Neural crest cell (in vitro differentiated cells): ENCODE results near the gene FOXP2. TPM values are rescaled to one million over a fixed set of nuclear protein-coding genes. Genes with fewer than 3 reads are reported as not detected.
"Not testable (repeated sequence)": the region's sequence is repeated elsewhere in the genome, so short reads cannot be mapped to it uniquely, and the experiment has no call there.

Experiments used
- DNase-seq: peaks from one replicate; pipeline ENCODE4 v3.0.0; 2021; ENCODE audit warnings: low read depth, mixed read lengths, low spot score
- H3K27ac Mint-ChIP-seq: one replicate; pipeline ENCODE4 v1.8.0; 2021; ENCODE audit warnings: mild to moderate bottlenecking, mixed read lengths; ENCODE audit not compliant: unreplicated experiment
- H3K27me3 Mint-ChIP-seq: 2 replicates; pipeline ENCODE4 v1.8.0; 2021; ENCODE audit warnings: low read depth, mild to moderate bottlenecking, mixed read lengths
- H3K36me3 Mint-ChIP-seq: 2 replicates; pipeline ENCODE4 v1.8.0; 2021; ENCODE audit warnings: low read depth, mild to moderate bottlenecking, mixed read lengths
- H3K4me1 Mint-ChIP-seq: 2 replicates; pipeline ENCODE4 v1.8.0; 2021; ENCODE audit warnings: mixed read lengths
- H3K4me3 Mint-ChIP-seq: one replicate; pipeline ENCODE4 v1.8.0; 2021; ENCODE audit warnings: mild to moderate bottlenecking, mixed read lengths
- H3K9me3 Mint-ChIP-seq: 2 replicates; pipeline ENCODE4 v1.8.0; 2021; ENCODE audit warnings: mixed read lengths
- CTCF ChIP-seq: fragments of 200-600 bp; sonication (generic); conservative IDR thresholded peaks from 2 replicates; pipeline ENCODE4 v1.5.0; 2021; ENCODE audit warnings: antibody characterized with exemption, mild to moderate bottlenecking
- total RNA-seq: library from RNA; stranded (reverse); gene quantifications from 2 replicates; pipeline ENCODE4 v1.2.1, GENCODE V29; 2021

Gene FOXP2
- total RNA-seq, 1 donor from 2014 or later = 7.1 TPM

GRCh38 chr7:114540291-114540690 is 125.7 kb downstream of the FOXP2 start:
- peaks cover 19% of the 10 kb centered on the region for H3K4me1 Mint-ChIP-seq
- TF ChIP-seq CTCF = no peak
- H3K9me3 Mint-ChIP-seq = no peaks in the 10 kb centered on the region
- DNase-seq = no peak
- no peaks in the 10 kb centered on the region for H3K36me3 Mint-ChIP-seq
- no peaks in the 10 kb centered on the region for H3K27me3 Mint-ChIP-seq
- no peak overlapping the region for H3K27ac Mint-ChIP-seq
- H3K4me3 Mint-ChIP-seq = no peak overlapping the region

- H3K4me3 Mint-ChIP-seq, H3K9me3 Mint-ChIP-seq, H3K27me3 Mint-ChIP-seq, H3K4me1 Mint-ChIP-seq, H3K27ac Mint-ChIP-seq, DNase-seq, H3K36me3 Mint-ChIP-seq: not testable (repeated sequence)
Measured at GRCh38 chr7:114547346-114547745, 132.7 kb downstream of the FOXP2 start.

- no peak overlapping the region for H3K4me3 Mint-ChIP-seq
- H3K27me3 Mint-ChIP-seq = no peaks in the 10 kb centered on the region
- no peak for DNase-seq
- no peaks in the 10 kb centered on the region for H3K36me3 Mint-ChIP-seq
- peaks cover 2% of the 10 kb centered on the region for H3K9me3 Mint-ChIP-seq
- no peak for TF ChIP-seq CTCF
- H3K4me1 Mint-ChIP-seq = no peaks in the 10 kb centered on the region
- H3K27ac Mint-ChIP-seq = no peak overlapping the region
Measured at GRCh38 chr7:114548081-114548980, 133.7 kb downstream of the FOXP2 start.

GRCh38 chr7:114554781-114555537 is 140.3 kb downstream of the FOXP2 start:
- DNase-seq = no peak
- peaks cover 2% of the 10 kb centered on the region for H3K9me3 Mint-ChIP-seq

GRCh38 chr7:114567416-114567815 is 152.8 kb downstream of the FOXP2 start:
- H3K27ac Mint-ChIP-seq = no peak overlapping the region
- DNase-seq = no peak
- no peak for TF ChIP-seq CTCF
- H3K4me3 Mint-ChIP-seq = no peak overlapping the region
- H3K36me3 Mint-ChIP-seq = no peaks in the 10 kb centered on the region
- no peaks in the 10 kb centered on the region for H3K4me1 Mint-ChIP-seq
- H3K9me3 Mint-ChIP-seq = no peaks in the 10 kb centered on the region
- H3K27me3 Mint-ChIP-seq = no peaks in the 10 kb centered on the region

More at GRCh38 chr7:114554781-114555537, 140.3 kb downstream of the FOXP2 start:
- Mint-ChIP-seq H3K4me1 (no peaks in the 10 kb centered on the region), H3K4me3 (no peak overlapping the region), H3K27me3 (no peaks in the 10 kb centered on the region), H3K36me3 (no peaks in the 10 kb centered on the region), H3K27ac (no peak overlapping the region)
- TF ChIP-seq CTCF = no peak

GRCh38 chr7:114569220-114569619 is 154.6 kb downstream of the FOXP2 start:
- no peaks in the 10 kb centered on the region for H3K4me1 Mint-ChIP-seq
- DNase-seq = no peak
- no peak for TF ChIP-seq CTCF
- H3K27me3 Mint-ChIP-seq = no peaks in the 10 kb centered on the region
- no peak overlapping the region for H3K4me3 Mint-ChIP-seq
- H3K27ac Mint-ChIP-seq = no peak overlapping the region
- H3K36me3 Mint-ChIP-seq = no peaks in the 10 kb centered on the region
- no peaks in the 10 kb centered on the region for H3K9me3 Mint-ChIP-seq
